NCI-H1694 treated with DMSO at 0.1 percent for 48 hours (cell line): ENCODE results near the gene PRKAR1B.

Source experiments
- DNase-seq: peaks from one replicate; lab custom pipeline; 2025; lab: John Stamatoyannopoulos, UW

Gene PRKAR1B

GRCh38 chr7:585229-585711 lies 141.8 kb downstream of the PRKAR1B start:
- DNase-seq, result no peak

GRCh38 chr7:584820-585219 lies 142.3 kb downstream of the PRKAR1B start:
- DNase-seq, result no peak

- DNase-seq, result no peak
Measured at GRCh38 chr7:584122-584465, 143.0 kb downstream of the PRKAR1B start.

- DNase-seq, result no peak
Measured at GRCh38 chr7:583410-584121, 143.5 kb downstream of the PRKAR1B start.

GRCh38 chr7:582931-583330 lies 144.2 kb downstream of the PRKAR1B start:
- no peak for DNase-seq

- no peak for DNase-seq
Measured at GRCh38 chr7:582081-582835, 144.8 kb downstream of the PRKAR1B start.

- no peak for DNase-seq
Measured at GRCh38 chr7:578386-578785, 148.7 kb downstream of the PRKAR1B start.

- DNase-seq, result no peak
Measured at GRCh38 chr7:577741-578370, 149.2 kb downstream of the PRKAR1B start.

- DNase-seq, result no peak
Measured at GRCh38 chr7:577278-577665, 149.8 kb downstream of the PRKAR1B start.

GRCh38 chr7:576524-577277 lies 150.4 kb downstream of the PRKAR1B start:
- DNase-seq, result no peak

GRCh38 chr7:575425-576366 lies 151.4 kb downstream of the PRKAR1B start:
- DNase-seq, result no peak

GRCh38 chr7:574661-575395 lies 152.3 kb downstream of the PRKAR1B start:
- peak; percentile 75 for DNase-seq

GRCh38 chr7:573933-574381 lies 153.1 kb downstream of the PRKAR1B start:
- DNase-seq, result no peak

GRCh38 chr7:573269-573932 lies 153.7 kb downstream of the PRKAR1B start:
- DNase-seq, result no peak

GRCh38 chr7:572416-573268 lies 154.4 kb downstream of the PRKAR1B start:
- DNase-seq, result no peak

- no peak for DNase-seq
Measured at GRCh38 chr7:571718-572415, 155.2 kb downstream of the PRKAR1B start.

GRCh38 chr7:571096-571717 lies 155.9 kb downstream of the PRKAR1B start:
- DNase-seq, result no peak

GRCh38 chr7:570801-571070 lies 156.3 kb downstream of the PRKAR1B start:
- no peak for DNase-seq
